Liver (tissue), 9 donors: ENCODE measurements around the gene MAN2A2. TPM values are rescaled to one million over a fixed set of nuclear protein-coding genes. Genes with fewer than 3 reads are reported as not detected.

Experiments used
- DNase-seq: peaks from one replicate; pipeline ENCODE4 v3.0.0-alpha.2; 2017; ENCODE audit warnings: low spot score
- H3K27ac ChIP-seq, 2 donors: one replicate each; pipeline ENCODE4 v1.7.0; 2013; ENCODE audit warnings: inconsistent platforms in 2 of 2, low read length in 2 of 2, control low read depth in 1 of 2, low read depth in 1 of 2, mild to moderate bottlenecking in 1 of 2
- H3K27me3 ChIP-seq, 4 donors: one replicate each; pipeline versions ENCODE4 v1.6.1 to v1.7.0; 2013; ENCODE audit warnings: low read length in 3 of 4, inconsistent platforms in 1 of 4, mild to moderate bottlenecking in 1 of 4, moderate library complexity in 1 of 4; ENCODE audit not compliant: control insufficient read depth in 4 of 4, insufficient read depth in 4 of 4
- H3K36me3 ChIP-seq, 4 donors: one replicate each; pipeline versions ENCODE4 v1.6.1 to v1.7.0; 2013; ENCODE audit warnings: low read length in 3 of 4, mild to moderate bottlenecking in 3 of 4, low read depth in 1 of 4, moderate library complexity in 1 of 4; ENCODE audit not compliant: control insufficient read depth in 4 of 4, insufficient read depth in 3 of 4
- H3K4me1 ChIP-seq, 4 donors: one replicate each; pipeline versions ENCODE4 v1.6.1 to v1.7.0; 2013; ENCODE audit warnings: low read length in 3 of 4, mild to moderate bottlenecking in 3 of 4, moderate library complexity in 1 of 4; ENCODE audit not compliant: control insufficient read depth in 4 of 4, insufficient read depth in 4 of 4
- H3K4me3 ChIP-seq, 3 donors: one replicate each; pipeline versions ENCODE4 v1.6.1 to v1.7.0; 2013; ENCODE audit warnings: low read length in 3 of 3, control low read depth in 1 of 3, low read depth in 1 of 3, mild to moderate bottlenecking in 1 of 3
- H3K9ac ChIP-seq, 2 donors: one replicate each; pipeline ENCODE4 v1.7.0; 2013; ENCODE audit warnings: low read length in 2 of 2, mild to moderate bottlenecking in 2 of 2, moderate library complexity in 2 of 2, control low read depth in 1 of 2, low read depth in 1 of 2
- H3K9me3 ChIP-seq, 4 donors: one replicate each; pipeline versions ENCODE4 v1.6.1 to v1.7.0; 2013; ENCODE audit warnings: low read length in 3 of 4; ENCODE audit not compliant: control insufficient read depth in 4 of 4
- ATF3 ChIP-seq: IDR thresholded peaks from 2 replicates; pipeline ENCODE4 v1.6.1; 2016; ENCODE audit warnings: antibody characterized with exemption
- EGR1 ChIP-seq, 2 donors: IDR thresholded peaks; 2 replicates each; pipeline ENCODE4 v1.6.1; 2016 to 2018; ENCODE audit warnings: antibody characterized with exemption in 2 of 2, low read depth in 2 of 2
- FOXA1 ChIP-seq: IDR thresholded peaks from 2 replicates; pipeline ENCODE4 v1.6.1; 2016; ENCODE audit warnings: antibody characterized with exemption
- FOXA2 ChIP-seq: IDR thresholded peaks from 2 replicates; pipeline ENCODE4 v1.6.1; 2016; ENCODE audit warnings: antibody characterized with exemption
- GABPA ChIP-seq, 2 donors: IDR thresholded peaks in 1 of 2; conservative IDR thresholded peaks in 1 of 2; 2 replicates each; pipeline ENCODE4 v1.6.1; 2016; ENCODE audit warnings: antibody characterized with exemption in 2 of 2, mild to moderate bottlenecking in 1 of 2, moderate library complexity in 1 of 2
- HNF4A ChIP-seq, 2 donors: conservative IDR thresholded peaks; 2 replicates each; pipeline ENCODE4 v1.6.1; 2016; ENCODE audit warnings: antibody characterized with exemption in 2 of 2, mild to moderate bottlenecking in 2 of 2
- HNF4G ChIP-seq: IDR thresholded peaks from 2 replicates; pipeline ENCODE4 v1.6.1; 2016; ENCODE audit warnings: antibody characterized with exemption
- JUND ChIP-seq, 2 donors: IDR thresholded peaks; 2 replicates each; pipeline ENCODE4 v1.6.1; 2016; ENCODE audit warnings: antibody characterized with exemption in 2 of 2
- NR2F2 ChIP-seq: IDR thresholded peaks from 2 replicates; pipeline ENCODE4 v1.6.1; 2016; ENCODE audit warnings: antibody characterized with exemption
- RAD21 ChIP-seq, 2 donors: IDR thresholded peaks; 2 replicates each; pipeline ENCODE4 v1.6.1; 2016; ENCODE audit warnings: antibody characterized with exemption in 2 of 2, mild to moderate bottlenecking in 2 of 2
- REST ChIP-seq: IDR thresholded peaks from 2 replicates; pipeline ENCODE4 v1.6.1; 2016; ENCODE audit warnings: antibody characterized with exemption, mild to moderate bottlenecking
- RXRA ChIP-seq, 2 donors: IDR thresholded peaks; 2 replicates each; pipeline ENCODE4 v1.6.1; 2017 to 2018; ENCODE audit warnings: antibody characterized with exemption in 2 of 2, mild to moderate bottlenecking in 1 of 2
- SP1 ChIP-seq: IDR thresholded peaks from 2 replicates; pipeline ENCODE4 v1.6.1; 2018; ENCODE audit warnings: antibody characterized with exemption, mild to moderate bottlenecking
- TAF1 ChIP-seq: conservative IDR thresholded peaks from 2 replicates; pipeline ENCODE4 v1.6.1; 2016; ENCODE audit warnings: antibody characterized with exemption, mild to moderate bottlenecking
- YY1 ChIP-seq: IDR thresholded peaks from 2 replicates; pipeline ENCODE4 v1.6.1; 2016; ENCODE audit warnings: antibody characterized with exemption, mild to moderate bottlenecking
- WGBS: extraction: QIAGEN DNeasy Blood & Tissue Kit; methylation state at CpG from one replicate; pipeline ENCODE4 v1.1.7; 2013; 5-methylcytosine and 5-hydroxymethylcytosine counted together
- polyA plus RNA-seq, 2 donors: library from polyadenylated mRNA; stranded (reverse) in 1 of 2; unstranded in 1 of 2; fragments of 200-250 nt in 1 of 2; fragments of >200 nt in 1 of 2; fragmentation: Nextera tagmentation in 1 of 2; extraction: Ambion mirVana in 1 of 2; gene quantifications; one replicate each; pipeline versions ENCODE4 v1.2.1 to v1.2.3, GENCODE V29; 2013 to 2015
- total RNA-seq, 2 donors: library from RNA; depleted of rRNA; stranded (reverse); fragments of >200 nt; gene quantifications; one replicate each; pipeline ENCODE4 v1.2.3, GENCODE V29; 2014
- TF ChIP-seq, protein P1 (sequence below): IDR thresholded peaks from 2 replicates; pipeline ENCODE4 v1.6.1; 2016; ENCODE audit warnings: antibody characterized with exemption
- TF ChIP-seq, protein P2 (sequence below): IDR thresholded peaks from 2 replicates; pipeline ENCODE4 v1.6.1; 2016; ENCODE audit warnings: antibody characterized with exemption
- TF ChIP-seq, protein P3 (sequence below): fragments of 150-350 bp; IDR thresholded peaks from 2 replicates; pipeline ENCODE4 v1.5.1; 2017; ENCODE audit warnings: improper control_type of control experiment, low read depth, low read length; ENCODE audit not compliant: missing input control
- donor health status: healthy.
- donor health status: healthy.
- donor health status: healthy.
- donor health status: healthy.
- donor health status: healthy.

MAN2A2 gene
- total and polyA plus RNA-seq, 4 donors: 17.3 to 111 (median 50.9) TPM

DNA sequence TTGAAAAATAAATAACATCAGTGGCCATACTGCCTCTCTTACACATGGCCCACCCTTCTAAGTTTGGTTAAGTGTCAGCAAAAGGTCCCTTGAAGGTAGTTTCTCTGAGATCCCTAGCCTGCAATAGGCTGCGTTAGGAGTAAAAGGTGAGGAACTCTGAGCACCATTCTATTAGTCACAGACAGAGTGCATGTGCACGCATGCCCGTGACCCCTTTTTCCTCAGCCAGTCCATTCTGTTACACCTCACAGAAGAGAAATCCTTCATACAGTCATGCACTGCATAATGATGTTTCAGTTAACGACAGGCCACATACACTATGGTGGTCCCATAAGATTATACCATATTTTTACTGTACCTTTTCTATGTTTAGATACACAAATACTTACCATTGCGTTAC lies 64.1 kb downstream of the MAN2A2 start:
- no peaks in the 10 kb centered on the region for H3K4me1 ChIP-seq
- no peak for TF ChIP-seq HNF4G
- no peak for TF ChIP-seq FOXA2
- TF ChIP-seq RXRA (IDR thresholded peaks at IDR 0.05): no peak
- TF ChIP-seq REST: no peak
- TF ChIP-seq GABPA (IDR thresholded peaks at IDR 0.05 in 1 of 2, conservative IDR thresholded peaks at IDR 0.05 in 1 of 2): no peak
- no peak for TF ChIP-seq TAF1
- no peak for TF ChIP-seq YY1
- no peak for TF ChIP-seq ATF3
- no peak for TF ChIP-seq EGR1 (IDR thresholded peaks at IDR 0.05; ENCODE audit: low read depth in 2 of 2)
- TF ChIP-seq FOXA1: no peak
- no peak for DNase-seq
- no peak overlapping the region for H3K9ac ChIP-seq
- WGBS: 96% methylated on average over 5 of the region's 5 CpGs
- H3K36me3 ChIP-seq: peaks cover 0 to 17% (median 3%) of the 10 kb centered on the region in 4 donors
- H3K9me3 ChIP-seq: no peaks in the 10 kb centered on the region
- no peak overlapping the region for H3K27ac ChIP-seq
- H3K27me3 ChIP-seq: no peaks in the 10 kb centered on the region
- H3K4me3 ChIP-seq: no peak overlapping the region

- DNase-seq: no peak
- H3K36me3 ChIP-seq: peaks cover 0 to 12% (median 1%) of the 10 kb centered on the region in 4 donors
- H3K4me1 ChIP-seq: no peaks in the 10 kb centered on the region
- no peaks in the 10 kb centered on the region for H3K27me3 ChIP-seq
- no peak overlapping the region for H3K9ac ChIP-seq
- WGBS: 100% methylated on average over 1 of the region's 1 CpG
- no peak overlapping the region for H3K27ac ChIP-seq
- H3K9me3 ChIP-seq: no peaks in the 10 kb centered on the region
- no peak for TF ChIP-seq FOXA2
- TF ChIP-seq REST: no peak
- no peak for TF ChIP-seq GABPA (IDR thresholded peaks at IDR 0.05 in 1 of 2, conservative IDR thresholded peaks at IDR 0.05 in 1 of 2)
- TF ChIP-seq, protein P1, sequence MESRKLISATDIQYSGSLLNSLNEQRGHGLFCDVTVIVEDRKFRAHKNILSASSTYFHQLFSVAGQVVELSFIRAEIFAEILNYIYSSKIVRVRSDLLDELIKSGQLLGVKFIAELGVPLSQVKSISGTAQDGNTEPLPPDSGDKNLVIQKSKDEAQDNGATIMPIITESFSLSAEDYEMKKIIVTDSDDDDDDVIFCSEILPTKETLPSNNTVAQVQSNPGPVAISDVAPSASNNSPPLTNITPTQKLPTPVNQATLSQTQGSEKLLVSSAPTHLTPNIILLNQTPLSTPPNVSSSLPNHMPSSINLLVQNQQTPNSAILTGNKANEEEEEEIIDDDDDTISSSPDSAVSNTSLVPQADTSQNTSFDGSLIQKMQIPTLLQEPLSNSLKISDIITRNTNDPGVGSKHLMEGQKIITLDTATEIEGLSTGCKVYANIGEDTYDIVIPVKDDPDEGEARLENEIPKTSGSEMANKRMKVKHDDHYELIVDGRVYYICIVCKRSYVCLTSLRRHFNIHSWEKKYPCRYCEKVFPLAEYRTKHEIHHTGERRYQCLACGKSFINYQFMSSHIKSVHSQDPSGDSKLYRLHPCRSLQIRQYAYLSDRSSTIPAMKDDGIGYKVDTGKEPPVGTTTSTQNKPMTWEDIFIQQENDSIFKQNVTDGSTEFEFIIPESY: no peak
- TF ChIP-seq TAF1: no peak
- TF ChIP-seq RAD21 (IDR thresholded peaks at IDR 0.05): no peak
- TF ChIP-seq RXRA (IDR thresholded peaks at IDR 0.05): no peak
- TF ChIP-seq SP1: no peak
- no peak for TF ChIP-seq NR2F2
- no peak for TF ChIP-seq EGR1 (IDR thresholded peaks at IDR 0.05; ENCODE audit: low read depth in 2 of 2)
- TF ChIP-seq ATF3: no peak
- TF ChIP-seq, protein P2, sequence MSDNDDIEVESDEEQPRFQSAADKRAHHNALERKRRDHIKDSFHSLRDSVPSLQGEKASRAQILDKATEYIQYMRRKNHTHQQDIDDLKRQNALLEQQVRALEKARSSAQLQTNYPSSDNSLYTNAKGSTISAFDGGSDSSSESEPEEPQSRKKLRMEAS: no peak
- TF ChIP-seq FOXA1: no peak
- no peak for TF ChIP-seq YY1
- no peak for TF ChIP-seq HNF4A (conservative IDR thresholded peaks at IDR 0.05)
- TF ChIP-seq, protein P3, sequence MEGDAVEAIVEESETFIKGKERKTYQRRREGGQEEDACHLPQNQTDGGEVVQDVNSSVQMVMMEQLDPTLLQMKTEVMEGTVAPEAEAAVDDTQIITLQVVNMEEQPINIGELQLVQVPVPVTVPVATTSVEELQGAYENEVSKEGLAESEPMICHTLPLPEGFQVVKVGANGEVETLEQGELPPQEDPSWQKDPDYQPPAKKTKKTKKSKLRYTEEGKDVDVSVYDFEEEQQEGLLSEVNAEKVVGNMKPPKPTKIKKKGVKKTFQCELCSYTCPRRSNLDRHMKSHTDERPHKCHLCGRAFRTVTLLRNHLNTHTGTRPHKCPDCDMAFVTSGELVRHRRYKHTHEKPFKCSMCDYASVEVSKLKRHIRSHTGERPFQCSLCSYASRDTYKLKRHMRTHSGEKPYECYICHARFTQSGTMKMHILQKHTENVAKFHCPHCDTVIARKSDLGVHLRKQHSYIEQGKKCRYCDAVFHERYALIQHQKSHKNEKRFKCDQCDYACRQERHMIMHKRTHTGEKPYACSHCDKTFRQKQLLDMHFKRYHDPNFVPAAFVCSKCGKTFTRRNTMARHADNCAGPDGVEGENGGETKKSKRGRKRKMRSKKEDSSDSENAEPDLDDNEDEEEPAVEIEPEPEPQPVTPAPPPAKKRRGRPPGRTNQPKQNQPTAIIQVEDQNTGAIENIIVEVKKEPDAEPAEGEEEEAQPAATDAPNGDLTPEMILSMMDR: no peak
- TF ChIP-seq JUND (IDR thresholded peaks at IDR 0.05): no peak
- no peak overlapping the region for H3K4me3 ChIP-seq
Measured at GRCh38 chr15:90968434-90968833, 65.3 kb downstream of the MAN2A2 start.
